GM23248 (cell line): Measurements from ENCODE around the gene PIP5K1B. TPM values are rescaled to one million over a fixed set of nuclear protein-coding genes. Genes with fewer than 3 reads are reported as not detected.
"Not testable (repeated sequence)": the region's sequence is repeated elsewhere in the genome, so short reads cannot be mapped to it uniquely, and the experiment has no call there.

Source experiments
- DNase-seq: peaks from one replicate; pipeline ENCODE4 v3.0.0-alpha.2; 2015
- H2AFZ ChIP-seq: fragments of 200-600 bp; sonication (generic); 2 replicates; pipeline ENCODE4 v1.6.1; 2016; ENCODE audit warnings: antibody characterized with exemption
- H3F3A ChIP-seq: fragments of 200-600 bp; sonication (generic); 2 replicates; pipeline ENCODE4 v1.6.1; 2016; ENCODE audit warnings: mild to moderate bottlenecking, antibody characterized with exemption, mixed run types; ENCODE audit not compliant: insufficient read depth
- H3K27ac ChIP-seq: fragments of 200-600 bp; sonication (generic); 2 replicates; pipeline ENCODE4 v1.5.1; 2016; ENCODE audit warnings: mild to moderate bottlenecking
- H3K27me3 ChIP-seq: fragments of 200-600 bp; sonication (generic); replicated peaks from 2 replicates; pipeline ENCODE4 v1.6.1; 2016; ENCODE audit warnings: mild to moderate bottlenecking; ENCODE audit not compliant: insufficient read depth
- H3K36me3 ChIP-seq: fragments of 200-600 bp; sonication (generic); 2 replicates; pipeline ENCODE4 v1.6.1; 2016; ENCODE audit warnings: low read depth, mild to moderate bottlenecking
- H3K4me1 ChIP-seq: fragments of 200-600 bp; sonication (generic); 2 replicates; pipeline ENCODE4 v1.6.1; 2016; ENCODE audit warnings: mild to moderate bottlenecking; ENCODE audit not compliant: insufficient read depth
- H3K4me2 ChIP-seq: fragments of 200-600 bp; sonication (generic); one replicate; pipeline ENCODE4 v1.6.1; 2016; ENCODE audit warnings: mild to moderate bottlenecking; ENCODE audit not compliant: unreplicated experiment
- H3K4me3 ChIP-seq: fragments of 200-600 bp; sonication (generic); 2 replicates; pipeline ENCODE4 v1.5.1; 2016; ENCODE audit warnings: mild to moderate bottlenecking
- H3K79me2 ChIP-seq: fragments of 200-600 bp; sonication (generic); 2 replicates; pipeline ENCODE4 v1.6.1; 2016; ENCODE audit warnings: mild to moderate bottlenecking; ENCODE audit not compliant: insufficient read depth
- H3K9ac ChIP-seq: fragments of 200-600 bp; sonication (generic); 2 replicates; pipeline ENCODE4 v1.6.1; 2016; ENCODE audit warnings: mild to moderate bottlenecking
- H3K9me2 ChIP-seq: fragments of 200-600 bp; sonication (generic); 2 replicates; pipeline ENCODE4 v1.6.1; 2016; ENCODE audit warnings: mixed run types, mild to moderate bottlenecking, moderate library complexity; ENCODE audit not compliant: insufficient read depth
- H3K9me3 ChIP-seq: fragments of 200-600 bp; sonication (generic); one replicate; pipeline ENCODE4 v1.6.1; 2017; ENCODE audit warnings: low read depth
- H4K20me1 ChIP-seq: fragments of 200-600 bp; sonication (generic); 2 replicates; pipeline ENCODE4 v1.6.0; 2016; ENCODE audit not compliant: insufficient read depth
- EZH2 ChIP-seq: fragments of 200-600 bp; sonication (generic); IDR thresholded peaks from 2 replicates; pipeline ENCODE4 v1.6.1; 2018; ENCODE audit warnings: antibody characterized with exemption, mild to moderate bottlenecking; ENCODE audit not compliant: insufficient read depth, poor library complexity, severe bottlenecking
- EZH2phosphoT487 ChIP-seq: fragments of 200-600 bp; sonication (generic); IDR thresholded peaks from 2 replicates; pipeline ENCODE4 v1.6.1; 2018; ENCODE audit warnings: antibody characterized with exemption, moderate library complexity, mild to moderate bottlenecking, low read depth; ENCODE audit not compliant: insufficient read depth
- WGBS, 2 experiments: methylation state at CpG; one replicate each; pipeline ENCODE4 v1.1.6; 2015 to 2017; ENCODE audit warnings: low lambda C conversion rate in 2 of 2, low coverage in 1 of 2; ENCODE audit errors: missing lambda C conversion rate in 2 of 2; 5-methylcytosine and 5-hydroxymethylcytosine counted together
- in situ Hi-C: fragments of 300-500 bp; cut with MboI; formaldehyde crosslinking; loops from 2 replicates; pipeline ENCODE4 v1.15.0; 2020
- polyA plus RNA-seq: library from polyadenylated mRNA; unstranded; fragments of >200 nt; fragmentation: Nextera tagmentation; extraction: Ambion mirVana; gene quantifications from 2 replicates; pipeline ENCODE4 v1.2.1, GENCODE V29; 2016
- total RNA-seq: library from RNA; depleted of rRNA; stranded (reverse); fragments of >200 nt; shearing (Covaris generic); gene quantifications from 2 replicates; pipeline ENCODE4 v1.2.3, GENCODE V29; 2014

PIP5K1B gene
- total and polyA plus RNA-seq, 2 experiments from 2014 or later, result not detected

- Histone ChIP-seq H3K79me2 (no peaks in the 10 kb centered on the region), H3K9me3 (no peaks in the 10 kb centered on the region), H3K4me2 (no peak overlapping the region), H3K9me2 (no peaks in the 10 kb centered on the region), H3K36me3 (no peaks in the 10 kb centered on the region), H3K4me1 (no peaks in the 10 kb centered on the region), H3F3A (no peaks in the 10 kb centered on the region), H3K4me3 (no peak overlapping the region), H4K20me1 (no peaks in the 10 kb centered on the region), H3K27ac (no peak overlapping the region), H3K9ac (no peak overlapping the region), H2AFZ (no peak overlapping the region), H3K27me3 (peaks cover 7% of the 10 kb centered on the region)
- 44 to 47% methylated on average over 6 of the region's 6 CpGs for WGBS, 2 experiments
- in situ Hi-C loops, result no loop called here
- DNase-seq, result no peak
- TF ChIP-seq EZH2 (no peak), EZH2phosphoT487 (no peak)
Measured at GRCh38 chr9:68698943-68699509, 6.0 kb upstream of the PIP5K1B start.

DNA sequence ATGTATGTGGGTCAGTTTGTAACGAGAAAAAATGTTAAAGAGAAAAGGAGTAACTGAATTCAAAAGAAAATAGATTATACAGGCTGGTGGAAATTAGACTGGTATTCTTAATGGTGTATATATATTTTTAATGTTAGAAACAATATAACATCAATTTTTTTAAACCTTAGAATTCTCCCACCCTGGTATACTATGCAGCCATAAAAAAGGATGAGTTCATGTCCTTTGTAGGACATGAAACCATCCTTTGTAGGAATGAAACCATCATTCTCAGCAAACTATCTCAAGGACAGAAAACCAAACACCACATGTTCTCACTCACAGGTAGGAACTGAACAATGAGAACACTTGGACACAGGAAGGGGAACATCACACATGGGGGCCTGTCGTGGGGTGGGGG lies 5.4 kb upstream of the PIP5K1B start:
- DNase-seq, H3F3A ChIP-seq, H3K4me3 ChIP-seq, in situ Hi-C loops, H2AFZ ChIP-seq, H3K36me3 ChIP-seq, H3K4me1 ChIP-seq, H3K9me3 ChIP-seq, H3K9ac ChIP-seq, H3K79me2 ChIP-seq, H3K9me2 ChIP-seq, H3K4me2 ChIP-seq, H3K27ac ChIP-seq, H4K20me1 ChIP-seq: not testable (repeated sequence)
- 29 to 45% methylated on average over 1 to 2 of the region's 2 CpGs for WGBS, 2 experiments
- H3K27me3 ChIP-seq, result peaks cover 13% of the 10 kb centered on the region

GRCh38 chr9:68702493-68702892 lies 2.5 kb upstream of the PIP5K1B start:
- no peaks in the 10 kb centered on the region for H3K9me3 ChIP-seq
- H4K20me1 ChIP-seq, result no peaks in the 10 kb centered on the region
- H3K27ac ChIP-seq, result no peak overlapping the region
- in situ Hi-C loops, result no loop called here
- H3K9me2 ChIP-seq, result no peaks in the 10 kb centered on the region
- no peak overlapping the region for H2AFZ ChIP-seq
- no peak for DNase-seq
- H3K4me3 ChIP-seq, result no peak overlapping the region
- 79 to 82% methylated on average over 3 of the region's 3 CpGs for WGBS, 2 experiments
- no peak for TF ChIP-seq EZH2phosphoT487
- TF ChIP-seq EZH2, result no peak
- H3K27me3 ChIP-seq, result peaks cover 33% of the 10 kb centered on the region
- H3K79me2 ChIP-seq, result no peaks in the 10 kb centered on the region
- H3F3A ChIP-seq, result no peaks in the 10 kb centered on the region
- no peak overlapping the region for H3K4me2 ChIP-seq
- H3K36me3 ChIP-seq, result no peaks in the 10 kb centered on the region
- H3K4me1 ChIP-seq, result no peaks in the 10 kb centered on the region
- H3K9ac ChIP-seq, result no peak overlapping the region

GRCh38 chr9:68703672-68704071 lies 1.4 kb upstream of the PIP5K1B start:
- Histone ChIP-seq H2AFZ (no peak overlapping the region), H3K4me3 (no peak overlapping the region), H3K4me1 (no peaks in the 10 kb centered on the region), H3K27ac (no peak overlapping the region), H3K9ac (no peak overlapping the region), H4K20me1 (no peaks in the 10 kb centered on the region), H3F3A (no peaks in the 10 kb centered on the region), H3K9me3 (no peaks in the 10 kb centered on the region), H3K9me2 (no peaks in the 10 kb centered on the region), H3K79me2 (no peaks in the 10 kb centered on the region), H3K4me2 (no peak overlapping the region), H3K27me3 (peaks cover 44% of the 10 kb centered on the region), H3K36me3 (no peaks in the 10 kb centered on the region)
- TF ChIP-seq EZH2phosphoT487 (no peak), EZH2 (no peak)
- no peak for DNase-seq
- in situ Hi-C loops, result no loop called here
- 50 to 56% methylated on average over 6 of the region's 6 CpGs for WGBS, 2 experiments

- Histone ChIP-seq H3K9me3 (no peaks in the 10 kb centered on the region), H3K27me3 (peaks cover 51% of the 10 kb centered on the region), H2AFZ (no peak overlapping the region), H3K4me1 (no peaks in the 10 kb centered on the region), H3K79me2 (no peaks in the 10 kb centered on the region), H3K36me3 (no peaks in the 10 kb centered on the region), H3F3A (no peaks in the 10 kb centered on the region), H3K9ac (no peak overlapping the region), H3K9me2 (no peaks in the 10 kb centered on the region), H3K4me2 (no peak overlapping the region), H4K20me1 (no peaks in the 10 kb centered on the region), H3K4me3 (no peak overlapping the region), H3K27ac (no peak overlapping the region)
- no peak for DNase-seq
- WGBS, 2 experiments, result 2 to 4% methylated on average over 11 of the region's 11 CpGs
- TF ChIP-seq EZH2phosphoT487 (no peak), EZH2 (no peak)
- in situ Hi-C loops, result no loop called here
Measured at GRCh38 chr9:68704498-68704813, 584 bp upstream of the PIP5K1B start.
